ENCODE data around the gene NDC1. TPM values are rescaled to one million over a fixed set of nuclear protein-coding genes. Genes with fewer than 3 reads are reported as not detected.

The NDC1 gene
- total RNA-seq, 4 donors from 2014 or later, result 6.0 to 15.1 (median 11.9) TPM

DNA sequence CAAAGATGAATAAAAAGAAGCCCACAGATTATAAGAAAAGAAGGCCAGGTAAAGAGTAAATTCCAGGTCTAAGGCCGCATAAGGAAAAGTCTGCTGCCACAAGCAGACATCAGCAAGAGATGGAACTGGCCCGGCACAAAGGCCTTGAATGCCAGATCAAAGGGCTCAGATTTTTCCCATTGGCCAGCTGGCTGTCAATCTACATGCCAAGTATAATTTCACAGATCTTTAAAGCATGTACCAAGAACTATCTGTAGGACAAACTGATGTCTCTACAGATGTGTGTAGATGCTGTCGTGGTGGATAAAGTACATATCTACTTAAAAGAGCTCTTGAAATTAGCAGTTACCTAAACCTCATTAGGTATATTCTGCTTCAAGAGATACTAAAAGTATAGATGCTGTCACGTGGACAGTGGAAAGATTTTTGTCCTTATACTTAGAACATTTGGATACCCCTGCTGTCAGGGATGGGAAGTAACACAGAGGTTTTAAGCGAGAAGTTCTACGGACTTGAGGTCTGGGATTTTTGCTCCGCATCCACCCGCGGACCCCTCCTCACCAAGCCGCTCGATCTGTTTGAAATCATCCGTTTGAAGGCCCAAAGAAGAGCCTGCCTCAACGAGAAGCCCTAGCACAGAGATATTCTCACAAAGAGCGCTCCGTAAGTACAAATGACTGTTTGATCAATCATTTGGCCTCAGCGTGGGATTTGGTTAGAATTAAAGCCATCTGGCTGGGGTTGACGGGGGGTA lies 109.2 kb downstream of the NDC1 start:
- TF ChIP-seq, protein P1, sequence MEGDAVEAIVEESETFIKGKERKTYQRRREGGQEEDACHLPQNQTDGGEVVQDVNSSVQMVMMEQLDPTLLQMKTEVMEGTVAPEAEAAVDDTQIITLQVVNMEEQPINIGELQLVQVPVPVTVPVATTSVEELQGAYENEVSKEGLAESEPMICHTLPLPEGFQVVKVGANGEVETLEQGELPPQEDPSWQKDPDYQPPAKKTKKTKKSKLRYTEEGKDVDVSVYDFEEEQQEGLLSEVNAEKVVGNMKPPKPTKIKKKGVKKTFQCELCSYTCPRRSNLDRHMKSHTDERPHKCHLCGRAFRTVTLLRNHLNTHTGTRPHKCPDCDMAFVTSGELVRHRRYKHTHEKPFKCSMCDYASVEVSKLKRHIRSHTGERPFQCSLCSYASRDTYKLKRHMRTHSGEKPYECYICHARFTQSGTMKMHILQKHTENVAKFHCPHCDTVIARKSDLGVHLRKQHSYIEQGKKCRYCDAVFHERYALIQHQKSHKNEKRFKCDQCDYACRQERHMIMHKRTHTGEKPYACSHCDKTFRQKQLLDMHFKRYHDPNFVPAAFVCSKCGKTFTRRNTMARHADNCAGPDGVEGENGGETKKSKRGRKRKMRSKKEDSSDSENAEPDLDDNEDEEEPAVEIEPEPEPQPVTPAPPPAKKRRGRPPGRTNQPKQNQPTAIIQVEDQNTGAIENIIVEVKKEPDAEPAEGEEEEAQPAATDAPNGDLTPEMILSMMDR (IDR thresholded peaks at IDR 0.05; ENCODE audit: low read depth), result no peak

DNA sequence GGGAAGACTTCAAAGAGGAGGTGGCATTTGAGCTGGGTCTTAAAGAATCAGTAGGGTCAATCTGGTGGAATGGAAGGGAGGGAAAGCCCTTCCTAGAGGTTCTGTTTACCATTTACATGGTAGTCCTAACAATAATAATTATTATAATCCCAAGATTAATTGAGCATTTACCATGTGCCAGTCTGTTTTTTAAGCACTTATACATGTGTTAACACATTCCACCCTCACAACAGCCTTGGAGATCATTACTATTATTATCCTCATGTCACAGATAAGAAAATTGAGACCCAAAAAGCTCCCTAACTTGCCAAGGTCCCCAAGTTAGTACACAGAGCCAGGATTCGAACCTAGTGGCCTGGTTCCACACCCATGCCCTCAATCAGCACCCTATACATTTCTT lies 109.9 kb downstream of the NDC1 start:
- TF ChIP-seq, protein P1 (IDR thresholded peaks at IDR 0.05; ENCODE audit: low read depth), result no peak

DNA sequence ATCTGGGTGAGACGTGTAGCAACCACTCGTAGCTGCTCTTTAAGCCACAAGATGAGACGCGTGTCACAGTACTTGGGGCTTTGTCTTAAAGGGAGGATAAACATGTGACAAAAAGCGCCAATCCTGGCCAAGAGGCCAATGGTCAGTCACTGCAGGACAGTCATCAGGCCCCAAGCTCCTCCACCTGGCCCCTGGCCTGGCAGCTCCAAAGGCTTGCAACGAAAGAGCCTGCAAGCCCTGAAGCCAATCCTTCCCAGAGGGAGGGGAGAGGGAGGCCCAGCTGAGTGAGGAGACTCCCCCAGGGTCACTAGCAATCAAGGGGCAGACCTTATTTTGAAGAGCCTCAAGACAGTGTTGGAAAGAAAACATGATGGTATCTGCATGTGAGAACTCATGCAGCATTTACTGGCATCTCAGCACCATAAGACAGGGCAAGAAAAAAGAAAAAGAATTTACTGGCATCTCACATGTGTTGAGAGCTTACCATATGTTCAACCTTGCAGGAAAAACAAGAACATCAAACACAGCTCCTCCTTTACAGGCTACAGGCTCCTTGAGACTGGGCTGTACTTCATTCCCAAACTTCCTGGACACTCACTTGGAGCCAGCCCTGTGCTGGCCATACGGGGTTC lies 110.5 kb downstream of the NDC1 start:
- TF ChIP-seq, protein P1 (IDR thresholded peaks at IDR 0.05; ENCODE audit: low read depth), result no peak

DNA sequence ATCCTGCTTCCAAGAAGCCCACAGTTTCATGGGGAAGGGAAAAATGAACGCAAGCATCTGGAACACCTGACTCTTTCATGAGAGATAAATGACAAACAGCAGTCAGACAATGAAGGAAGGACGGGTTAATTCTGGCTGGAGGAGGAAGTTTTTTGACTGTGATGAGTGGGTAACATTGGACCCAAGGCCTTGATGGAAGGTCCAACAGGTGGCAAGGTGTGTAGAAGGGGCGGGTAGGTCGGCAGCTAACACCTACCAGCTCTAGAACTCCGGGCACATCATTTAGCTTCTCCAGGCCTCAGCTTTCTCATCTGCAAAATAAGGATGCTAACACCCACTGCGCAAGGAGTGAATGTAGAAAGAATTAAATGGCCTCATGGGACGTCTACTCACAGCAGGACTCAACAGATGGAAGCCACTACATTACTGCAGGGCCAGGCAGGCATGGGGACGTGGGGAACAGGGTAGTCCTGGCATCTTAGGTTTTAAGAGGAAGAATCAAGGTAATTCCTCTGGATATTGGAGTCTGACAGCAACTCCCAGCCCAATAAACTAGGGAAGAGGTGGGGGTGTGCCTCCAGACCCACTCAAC lies 112.0 kb downstream of the NDC1 start:
- TF ChIP-seq, protein P1 (IDR thresholded peaks at IDR 0.05; ENCODE audit: low read depth), result no peak

DNA sequence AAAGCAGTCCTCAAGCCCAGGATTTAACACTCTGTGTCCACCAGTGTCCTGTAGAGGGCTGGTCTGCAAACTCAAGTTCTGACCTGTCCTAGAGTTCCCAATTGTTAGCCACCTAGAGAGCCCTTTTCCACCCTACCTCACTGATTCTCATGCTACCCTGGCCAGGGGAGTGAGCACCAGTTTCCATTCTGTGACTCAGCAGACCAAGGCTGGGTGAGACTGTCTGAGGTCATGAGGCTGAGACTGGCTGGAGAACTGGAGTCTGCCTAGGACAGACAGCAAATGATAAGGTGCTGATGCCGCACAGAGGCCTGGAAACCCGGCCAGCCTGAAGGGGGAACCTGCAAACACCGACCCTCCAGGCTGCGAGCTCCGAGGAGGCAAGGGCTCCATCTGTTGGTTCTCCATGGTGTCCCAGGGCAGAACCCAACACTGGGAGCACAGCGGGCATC lies 112.8 kb downstream of the NDC1 start:
- TF ChIP-seq, protein P1 (IDR thresholded peaks at IDR 0.05; ENCODE audit: low read depth), result no peak

DNA sequence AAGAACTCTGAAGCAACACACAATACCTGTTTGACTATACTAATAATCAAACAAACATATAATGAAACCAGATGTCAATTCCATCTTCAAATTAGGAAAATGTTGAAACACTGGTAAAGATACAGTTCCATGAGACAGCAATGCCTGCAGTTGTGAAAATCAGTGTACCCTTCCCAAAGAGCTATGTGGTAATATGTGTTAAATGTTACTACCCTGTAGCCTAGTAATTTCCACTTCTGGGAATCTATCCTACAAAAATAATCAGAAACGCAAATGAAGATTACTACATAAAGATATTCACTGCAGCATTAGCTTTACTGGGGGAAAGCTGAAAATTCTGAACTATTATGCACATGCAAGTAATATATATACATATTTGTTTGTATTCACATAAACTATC lies 116.1 kb downstream of the NDC1 start:
- TF ChIP-seq, protein P1 (IDR thresholded peaks at IDR 0.05; ENCODE audit: low read depth), result no peak

DNA sequence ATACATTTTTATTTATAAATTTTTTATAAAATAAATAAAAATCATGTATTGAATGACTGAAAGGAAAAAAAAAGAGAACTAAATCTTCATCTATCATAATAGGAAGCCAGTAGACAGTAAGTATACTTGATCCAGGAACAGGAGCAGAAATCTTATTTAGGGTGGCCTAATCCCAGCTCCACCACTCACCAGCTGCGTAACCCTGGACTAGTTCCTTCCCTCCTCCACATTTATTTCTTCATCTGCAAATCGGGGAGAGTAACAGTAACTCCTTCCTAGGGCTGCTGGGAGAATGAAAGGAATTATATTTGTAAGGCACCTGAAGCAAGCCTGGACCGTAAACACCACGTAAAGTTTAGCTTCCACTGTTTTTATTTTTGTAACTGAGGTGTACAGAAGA lies 117.0 kb downstream of the NDC1 start:
- TF ChIP-seq, protein P1 (IDR thresholded peaks at IDR 0.05; ENCODE audit: low read depth), result no peak

Data from subcutaneous adipose tissue (tissue), 4 donors.